ENCODE data around the gene TTC32. TPM values are rescaled to one million over a fixed set of nuclear protein-coding genes. Genes with fewer than 3 reads are reported as not detected.
A peak's percentile ranks its signal among the peaks of the same experiment; 100 is the strongest.

Gene TTC32
- total RNA-seq, 1 donor from 2014 or later, result 27.9 TPM

DNA sequence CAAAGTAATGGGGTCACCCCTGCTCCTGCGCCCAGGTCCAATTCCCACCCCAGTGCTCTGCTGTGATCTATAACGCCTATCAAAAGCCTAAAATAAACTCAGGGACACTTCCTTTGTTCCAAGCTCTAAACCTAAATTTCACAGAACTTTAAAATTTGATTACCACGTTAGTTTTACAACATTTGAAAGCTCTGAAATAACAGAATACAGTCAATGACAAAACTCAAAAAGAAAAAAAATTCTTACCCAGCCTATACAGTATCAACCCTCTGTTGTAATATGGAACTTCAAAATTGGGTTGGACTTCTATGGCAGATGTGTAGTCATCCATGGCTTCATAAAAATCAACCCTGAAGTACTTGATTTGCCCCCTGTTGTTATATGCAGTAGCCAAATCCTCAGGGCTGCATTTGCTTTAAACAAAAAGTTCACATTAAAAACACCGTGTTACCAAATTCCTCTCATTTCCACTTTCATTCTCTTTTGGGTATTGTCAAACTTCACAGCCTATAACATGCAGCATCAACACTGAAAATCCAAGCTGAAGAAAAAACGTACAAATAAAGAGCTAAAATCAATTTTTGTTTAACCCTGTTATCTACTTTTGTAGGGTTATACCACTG lies 4.0 kb downstream of the TTC32 start:
- Histone ChIP-seq H3K9ac (no peak overlapping the region), H4K20me1 (ENCODE audit: low read depth) (peaks cover 47% of the 10 kb centered on the region)
- no peak overlapping the region for H3K27ac Mint-ChIP-seq

DNA sequence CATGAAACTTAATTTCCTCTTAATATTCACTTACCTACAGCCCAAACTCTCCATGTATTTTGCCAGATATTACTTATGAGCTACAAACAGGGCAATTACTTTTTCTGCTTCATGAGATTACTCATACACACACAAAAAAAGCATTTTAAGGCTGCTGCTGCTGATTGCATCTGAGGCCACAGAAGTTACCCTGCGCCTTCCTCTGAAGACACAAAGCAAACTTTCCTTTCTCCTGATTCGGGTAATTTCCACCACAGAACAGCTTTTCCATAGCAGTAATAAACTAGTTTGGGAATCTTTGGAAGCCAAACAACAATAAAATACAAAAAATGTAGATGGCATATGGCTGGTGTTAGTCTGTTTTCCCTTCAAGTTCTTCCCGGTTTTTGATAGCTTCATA lies 6.2 kb downstream of the TTC32 start:
- Histone ChIP-seq H2AFZ (replicated peaks) (no peak overlapping the region), H3K9ac (no peak overlapping the region), H3K27me3 (no peaks in the 10 kb centered on the region), H3K27ac (no peak overlapping the region), H3K9me3 (ENCODE audit: low read depth) (no peaks in the 10 kb centered on the region), H3K36me3 (no peaks in the 10 kb centered on the region), H4K20me1 (ENCODE audit: low read depth) (peaks cover 49% of the 10 kb centered on the region), H3F3A (ENCODE audit: low read depth) (no peaks in the 10 kb centered on the region), H3K4me2 (no peak overlapping the region), H3K4me3 (no peak overlapping the region), H3K4me1 (peaks cover 20% of the 10 kb centered on the region), H3K79me2 (ENCODE audit: low read depth) (peaks cover 70% of the 10 kb centered on the region)
- no peak overlapping the region for H3K4me3 Mint-ChIP-seq
- H3K27me3 Mint-ChIP-seq (ENCODE audit: insufficient read depth, low read depth), result peaks cover 2% of the 10 kb centered on the region
- peaks cover 27% of the 10 kb centered on the region for H3K4me1 Mint-ChIP-seq
- no peak for DNase-seq (ENCODE audit: low spot score)
- peaks cover 3% of the 10 kb centered on the region for H3K36me3 Mint-ChIP-seq
- no peak overlapping the region for H3K27ac Mint-ChIP-seq
- no peaks in the 10 kb centered on the region for H3K9me3 Mint-ChIP-seq
- no peak for TF ChIP-seq EZH2 (IDR thresholded peaks at IDR 0.05)

More for the DNA sequence above, 4.0 kb downstream of the TTC32 start:
- H3F3A ChIP-seq (ENCODE audit: low read depth), result peaks cover 7% of the 10 kb centered on the region
- H3K4me2 ChIP-seq, result peak overlapping the region; percentile 8
- no peaks in the 10 kb centered on the region for H3K9me3 ChIP-seq (ENCODE audit: low read depth)
- peaks cover 82% of the 10 kb centered on the region for H3K79me2 ChIP-seq (ENCODE audit: low read depth)
- H3K4me1 Mint-ChIP-seq, result peaks cover 27% of the 10 kb centered on the region
- DNase-seq (ENCODE audit: low spot score), result no peak
- no peak overlapping the region for H3K4me3 ChIP-seq
- H3K27me3 ChIP-seq, result no peaks in the 10 kb centered on the region
- peaks cover 2% of the 10 kb centered on the region for H3K27me3 Mint-ChIP-seq (ENCODE audit: insufficient read depth, low read depth)
- H3K9me3 Mint-ChIP-seq, result no peaks in the 10 kb centered on the region
- peaks cover 25% of the 10 kb centered on the region for H3K4me1 ChIP-seq
- peaks cover 3% of the 10 kb centered on the region for H3K36me3 Mint-ChIP-seq
- H2AFZ ChIP-seq (replicated peaks), result no peak overlapping the region
- no peak overlapping the region for H3K4me3 Mint-ChIP-seq
- H3K36me3 ChIP-seq, result no peaks in the 10 kb centered on the region
- TF ChIP-seq, protein P1, sequence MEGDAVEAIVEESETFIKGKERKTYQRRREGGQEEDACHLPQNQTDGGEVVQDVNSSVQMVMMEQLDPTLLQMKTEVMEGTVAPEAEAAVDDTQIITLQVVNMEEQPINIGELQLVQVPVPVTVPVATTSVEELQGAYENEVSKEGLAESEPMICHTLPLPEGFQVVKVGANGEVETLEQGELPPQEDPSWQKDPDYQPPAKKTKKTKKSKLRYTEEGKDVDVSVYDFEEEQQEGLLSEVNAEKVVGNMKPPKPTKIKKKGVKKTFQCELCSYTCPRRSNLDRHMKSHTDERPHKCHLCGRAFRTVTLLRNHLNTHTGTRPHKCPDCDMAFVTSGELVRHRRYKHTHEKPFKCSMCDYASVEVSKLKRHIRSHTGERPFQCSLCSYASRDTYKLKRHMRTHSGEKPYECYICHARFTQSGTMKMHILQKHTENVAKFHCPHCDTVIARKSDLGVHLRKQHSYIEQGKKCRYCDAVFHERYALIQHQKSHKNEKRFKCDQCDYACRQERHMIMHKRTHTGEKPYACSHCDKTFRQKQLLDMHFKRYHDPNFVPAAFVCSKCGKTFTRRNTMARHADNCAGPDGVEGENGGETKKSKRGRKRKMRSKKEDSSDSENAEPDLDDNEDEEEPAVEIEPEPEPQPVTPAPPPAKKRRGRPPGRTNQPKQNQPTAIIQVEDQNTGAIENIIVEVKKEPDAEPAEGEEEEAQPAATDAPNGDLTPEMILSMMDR (IDR thresholded peaks at IDR 0.05), result no peak
- TF ChIP-seq EZH2 (IDR thresholded peaks at IDR 0.05), result no peak
- TF ChIP-seq EZH2phosphoT487 (IDR thresholded peaks at IDR 0.05), result no peak
- no peak overlapping the region for H3K27ac ChIP-seq

DNA sequence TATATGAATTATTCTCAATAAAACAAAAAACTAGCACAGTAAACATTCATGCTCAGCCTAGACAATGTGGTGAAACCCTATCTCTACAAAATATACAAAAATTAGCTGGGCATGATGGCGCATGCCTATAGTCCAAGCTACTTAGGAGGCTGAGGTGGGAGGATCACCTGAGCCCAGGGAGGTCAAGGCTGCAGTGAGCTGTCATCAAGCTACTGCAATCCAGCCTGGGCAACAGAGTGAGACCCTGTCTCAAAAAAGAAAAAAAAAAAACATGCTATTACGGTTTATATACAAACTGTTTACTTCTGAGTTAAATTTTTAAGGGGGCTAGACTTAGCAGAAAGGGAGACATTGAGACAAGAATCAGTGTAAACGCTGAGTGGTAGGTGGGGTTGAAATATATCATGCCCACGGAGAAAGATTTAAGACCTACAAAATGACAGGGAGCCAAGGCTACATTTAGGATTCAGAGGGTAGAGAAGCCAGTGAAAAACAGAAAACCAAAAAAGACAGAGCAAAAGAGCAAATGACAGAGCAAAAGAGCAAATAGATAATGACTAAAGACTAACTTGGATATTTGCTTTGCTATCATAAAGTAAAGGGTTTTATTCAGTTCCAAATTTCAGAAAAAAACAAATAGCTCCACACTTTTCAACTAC lies 7.5 kb downstream of the TTC32 start:
- H3K9ac ChIP-seq, result no peak overlapping the region
- peaks cover 57% of the 10 kb centered on the region for H3K79me2 ChIP-seq (ENCODE audit: low read depth)
- H3K27ac Mint-ChIP-seq, result no peak overlapping the region
- H3F3A ChIP-seq (ENCODE audit: low read depth), result no peaks in the 10 kb centered on the region
- H3K4me3 Mint-ChIP-seq, result no peak overlapping the region
- H3K9me3 ChIP-seq (ENCODE audit: low read depth), result no peaks in the 10 kb centered on the region
- H4K20me1 ChIP-seq (ENCODE audit: low read depth), result peaks cover 38% of the 10 kb centered on the region
- peaks cover 2% of the 10 kb centered on the region for H3K27me3 Mint-ChIP-seq (ENCODE audit: insufficient read depth, low read depth)
- peaks cover 9% of the 10 kb centered on the region for H3K4me1 ChIP-seq
- peaks cover 21% of the 10 kb centered on the region for H3K4me1 Mint-ChIP-seq
- H3K36me3 Mint-ChIP-seq, result peaks cover 3% of the 10 kb centered on the region
- no peak overlapping the region for H3K4me2 ChIP-seq
- TF ChIP-seq EZH2 (IDR thresholded peaks at IDR 0.05) (no peak), EZH2phosphoT487 (IDR thresholded peaks at IDR 0.05) (no peak)
- TF ChIP-seq, protein P1 (IDR thresholded peaks at IDR 0.05), result no peak
- no peaks in the 10 kb centered on the region for H3K27me3 ChIP-seq
- H3K9me3 Mint-ChIP-seq, result no peaks in the 10 kb centered on the region
- no peaks in the 10 kb centered on the region for H3K36me3 ChIP-seq
- H2AFZ ChIP-seq (replicated peaks), result no peak overlapping the region
- no peak overlapping the region for H3K4me3 ChIP-seq
- DNase-seq (ENCODE audit: low spot score), result no peak
- H3K27ac ChIP-seq, result no peak overlapping the region
